Stimulated activated CD8-positive, alpha-beta memory T cell treated with anti-CD3 and anti-CD28 coated beads, Interleukin-2, amount 100 ng/mL, for 1 hour (primary cell): Measurements from ENCODE around the gene CCNQ.
"Not testable (repeated sequence)": the region's sequence is repeated elsewhere in the genome, so short reads cannot be mapped to it uniquely, and the experiment has no call there.

Experiments used
- DNase-seq, 2 donors: peaks; one replicate each; pipeline ENCODE4 v3.0.0-alpha.2; 2020; ENCODE audit warnings: low read depth in 2 of 2

Gene CCNQ

GRCh38 chrX:153623310-153624029 is 24.5 kb upstream of the CCNQ start:
- DNase-seq: no peak

GRCh38 chrX:153622661-153623309 is 23.8 kb upstream of the CCNQ start:
- DNase-seq: no peak

- DNase-seq: no peak
These were observed 23.1 kb upstream of the CCNQ start for GRCh38 chrX:153621949-153622598.

GRCh38 chrX:153620576-153620975 is 21.6 kb upstream of the CCNQ start:
- no peak for DNase-seq

- DNase-seq: no peak
These were observed 15.9 kb upstream of the CCNQ start for GRCh38 chrX:153614818-153615217.

- no peak for DNase-seq
These were observed 13.5 kb upstream of the CCNQ start for GRCh38 chrX:153612413-153612812.

- no peak for DNase-seq
These were observed 12.6 kb upstream of the CCNQ start for GRCh38 chrX:153611298-153612095.

- no peak for DNase-seq
These were observed 11.9 kb upstream of the CCNQ start for GRCh38 chrX:153610836-153611213.

- DNase-seq: peak; percentile 44 to 52
These were observed 11.2 kb upstream of the CCNQ start for GRCh38 chrX:153609917-153610835.

- DNase-seq: no peak
These were observed 9.9 kb upstream of the CCNQ start for GRCh38 chrX:153608806-153609205.

GRCh38 chrX:153608376-153608775 is 9.4 kb upstream of the CCNQ start:
- DNase-seq: no peak

- DNase-seq: no peak
These were observed 7.6 kb upstream of the CCNQ start for GRCh38 chrX:153606503-153606902.

GRCh38 chrX:153604666-153605380 is 5.9 kb upstream of the CCNQ start:
- not testable (repeated sequence) for DNase-seq

GRCh38 chrX:153603131-153603656 is 4.3 kb upstream of the CCNQ start:
- DNase-seq: no peak

- DNase-seq: no peak
These were observed 3.7 kb upstream of the CCNQ start for GRCh38 chrX:153602601-153603000.

- no peak for DNase-seq
These were observed 2.7 kb upstream of the CCNQ start for GRCh38 chrX:153601511-153602110.

- DNase-seq: no peak
These were observed 2.0 kb upstream of the CCNQ start for GRCh38 chrX:153600921-153601320.

- no peak for DNase-seq
These were observed 1.1 kb upstream of the CCNQ start for GRCh38 chrX:153600032-153600373.

GRCh38 chrX:153599192-153600031 is 473 bp upstream of the CCNQ start:
- peak; percentile 65 to 79 for DNase-seq
